Measurements from ENCODE around the gene ATP1A1. TPM values are rescaled to one million over a fixed set of nuclear protein-coding genes. Genes with fewer than 3 reads are reported as not detected.

ATP1A1 gene
- total and polyA plus RNA-seq, 9 of the 15 experiments (the other 6 are each of a cell fraction or from before 2014, with no cell fraction given): 99.3 to 513 (median 234) TPM

- TF ChIP-seq PREB (CRISPR knock-in tag; IDR thresholded peaks at IDR 0.05): no peak
- TF ChIP-seq SFPQ (IDR thresholded peaks at IDR 0.05; ENCODE audit: low read depth, low read length): no peak
- TF ChIP-seq ZKSCAN1 (IDR thresholded peaks at IDR 0.05; ENCODE audit: low read depth, low read length): peak; percentile 68; the same call in 1 of the 2 replicates
- 0 out of 2 replicates have a peak, but pooled peaks have one; percentile 31 for TF ChIP-seq ZSCAN29 (IDR thresholded peaks at IDR 0.05)
- no peak for TF ChIP-seq CHD2 (IDR thresholded peaks at IDR 0.05; ENCODE audit: low read depth, low read length)
- TF ChIP-seq SETDB1 (IDR thresholded peaks at IDR 0.05; ENCODE audit: low read length): no peak
- TF ChIP-seq ZNF232 (CRISPR knock-in tag; IDR thresholded peaks at IDR 0.05): no peak
- no peak for TF ChIP-seq ZNF57 (CRISPR knock-in tag; IDR thresholded peaks at IDR 0.05)
- TF ChIP-seq SIRT6 (IDR thresholded peaks at IDR 0.05; ENCODE audit: low read depth, low read length): no peak
- no peak for TF ChIP-seq CHCHD3 (CRISPR knock-in tag; IDR thresholded peaks at IDR 0.05)
- peak in 1 of 2 experiments; percentile 47 for TF ChIP-seq E2F6 (IDR thresholded peaks at IDR 0.05; ENCODE audit: borderline replicate concordance in 1 of 2, extremely low read depth in 1 of 2, insufficient read depth in 1 of 2, insufficient read length in 1 of 2, low read depth in 1 of 2, low read length in 1 of 2, poor library complexity in 1 of 2, severe bottlenecking in 1 of 2)
- no peak for TF ChIP-seq EHMT2 (IDR thresholded peaks at IDR 0.05)
- no peak for TF ChIP-seq TCFL5 (CRISPR knock-in tag; conservative IDR thresholded peaks at IDR 0.05)
- peak; percentile 39; the same call in 1 of the 2 replicates for TF ChIP-seq MXI1 (IDR thresholded peaks at IDR 0.05; ENCODE audit: low read depth, low read length)
- TF ChIP-seq SP2 (IDR thresholded peaks at IDR 0.05; ENCODE audit: extremely low read depth, low read depth, low read length, poor library complexity, severe bottlenecking): no peak
- TF ChIP-seq NFRKB (IDR thresholded peaks at IDR 0.05; ENCODE audit: low read depth): no peak
- TF ChIP-seq RNF2 (IDR thresholded peaks at IDR 0.05): no peak
- TF ChIP-seq, protein P1, sequence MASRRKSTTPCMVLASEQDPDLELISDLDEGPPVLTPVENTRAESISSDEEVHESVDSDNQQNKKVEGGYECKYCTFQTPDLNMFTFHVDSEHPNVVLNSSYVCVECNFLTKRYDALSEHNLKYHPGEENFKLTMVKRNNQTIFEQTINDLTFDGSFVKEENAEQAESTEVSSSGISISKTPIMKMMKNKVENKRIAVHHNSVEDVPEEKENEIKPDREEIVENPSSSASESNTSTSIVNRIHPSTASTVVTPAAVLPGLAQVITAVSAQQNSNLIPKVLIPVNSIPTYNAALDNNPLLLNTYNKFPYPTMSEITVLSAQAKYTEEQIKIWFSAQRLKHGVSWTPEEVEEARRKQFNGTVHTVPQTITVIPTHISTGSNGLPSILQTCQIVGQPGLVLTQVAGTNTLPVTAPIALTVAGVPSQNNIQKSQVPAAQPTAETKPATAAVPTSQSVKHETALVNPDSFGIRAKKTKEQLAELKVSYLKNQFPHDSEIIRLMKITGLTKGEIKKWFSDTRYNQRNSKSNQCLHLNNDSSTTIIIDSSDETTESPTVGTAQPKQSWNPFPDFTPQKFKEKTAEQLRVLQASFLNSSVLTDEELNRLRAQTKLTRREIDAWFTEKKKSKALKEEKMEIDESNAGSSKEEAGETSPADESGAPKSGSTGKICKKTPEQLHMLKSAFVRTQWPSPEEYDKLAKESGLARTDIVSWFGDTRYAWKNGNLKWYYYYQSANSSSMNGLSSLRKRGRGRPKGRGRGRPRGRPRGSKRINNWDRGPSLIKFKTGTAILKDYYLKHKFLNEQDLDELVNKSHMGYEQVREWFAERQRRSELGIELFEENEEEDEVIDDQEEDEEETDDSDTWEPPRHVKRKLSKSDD (conservative IDR thresholded peaks at IDR 0.05; ENCODE audit: low read length): no peak
- no peak for TF ChIP-seq NBN (IDR thresholded peaks at IDR 0.05; ENCODE audit: low read depth)
- TF ChIP-seq MBD2 (IDR thresholded peaks at IDR 0.05; ENCODE audit: borderline replicate concordance, low read depth): no peak
Measured at GRCh38 chr1:116374353-116375147, 1.5 kb downstream of the ATP1A1 start (continued).
